ENCODE data around the gene SCOC.

The SCOC gene

GRCh38 chr4:140359562-140360427, 13.7 kb upstream of the SCOC start:
- peak; percentile 83 for TF ChIP-seq CTCF (conservative IDR thresholded peaks at IDR 0.05; ENCODE audit: low read depth, low read length)
- H3K4me3 ChIP-seq (ENCODE audit: low read length) = no peak overlapping the region
- peak; percentile 40 for DNase-seq (ENCODE audit: low read depth)

- no peak for TF ChIP-seq CTCF (conservative IDR thresholded peaks at IDR 0.05; ENCODE audit: low read depth, low read length)
- DNase-seq (ENCODE audit: low read depth) = no peak
- H3K4me3 ChIP-seq (ENCODE audit: low read length) = no peak overlapping the region
These were observed 12.3 kb upstream of the SCOC start for GRCh38 chr4:140361099-140361498.

- no peak for TF ChIP-seq CTCF (conservative IDR thresholded peaks at IDR 0.05; ENCODE audit: low read depth, low read length)
- no peak for DNase-seq (ENCODE audit: low read depth)
These were observed 10.4 kb upstream of the SCOC start for GRCh38 chr4:140363051-140363450.

GRCh38 chr4:140363558-140363957, 9.9 kb upstream of the SCOC start:
- no peak for TF ChIP-seq CTCF (conservative IDR thresholded peaks at IDR 0.05; ENCODE audit: low read depth, low read length)
- H3K4me3 ChIP-seq (ENCODE audit: low read length) = no peak overlapping the region
- no peak for DNase-seq (ENCODE audit: low read depth)

More at GRCh38 chr4:140363051-140363450, 10.4 kb upstream of the SCOC start:
- H3K4me3 ChIP-seq (ENCODE audit: low read length) = no peak overlapping the region

- H3K4me3 ChIP-seq (ENCODE audit: low read length) = no peak overlapping the region
- no peak for TF ChIP-seq CTCF (conservative IDR thresholded peaks at IDR 0.05; ENCODE audit: low read depth, low read length)
- DNase-seq (ENCODE audit: low read depth) = no peak
These were observed 5.7 kb upstream of the SCOC start for GRCh38 chr4:140367738-140368137.

- H3K4me3 ChIP-seq (ENCODE audit: low read length) = no peak overlapping the region
- no peak for TF ChIP-seq CTCF (conservative IDR thresholded peaks at IDR 0.05; ENCODE audit: low read depth, low read length)
- no peak for DNase-seq (ENCODE audit: low read depth)
These were observed 4.8 kb upstream of the SCOC start for GRCh38 chr4:140368686-140369085.

- TF ChIP-seq CTCF (conservative IDR thresholded peaks at IDR 0.05; ENCODE audit: low read depth, low read length) = peak; percentile 16
- peak overlapping the region; percentile 78 for H3K4me3 ChIP-seq (ENCODE audit: low read length)
- DNase-seq (ENCODE audit: low read depth) = no peak
These were observed 607 bp upstream of the SCOC start for GRCh38 chr4:140372751-140373327.
